Measurements from ENCODE around the gene RNU4-1.
"Not testable (repeated sequence)": the region's sequence is repeated elsewhere in the genome, so short reads cannot be mapped to it uniquely, and the experiment has no call there.

GRCh38 chr12:120336392-120336791, 43.4 kb upstream of the RNU4-1 start:
- TF ChIP-seq, protein P1, sequence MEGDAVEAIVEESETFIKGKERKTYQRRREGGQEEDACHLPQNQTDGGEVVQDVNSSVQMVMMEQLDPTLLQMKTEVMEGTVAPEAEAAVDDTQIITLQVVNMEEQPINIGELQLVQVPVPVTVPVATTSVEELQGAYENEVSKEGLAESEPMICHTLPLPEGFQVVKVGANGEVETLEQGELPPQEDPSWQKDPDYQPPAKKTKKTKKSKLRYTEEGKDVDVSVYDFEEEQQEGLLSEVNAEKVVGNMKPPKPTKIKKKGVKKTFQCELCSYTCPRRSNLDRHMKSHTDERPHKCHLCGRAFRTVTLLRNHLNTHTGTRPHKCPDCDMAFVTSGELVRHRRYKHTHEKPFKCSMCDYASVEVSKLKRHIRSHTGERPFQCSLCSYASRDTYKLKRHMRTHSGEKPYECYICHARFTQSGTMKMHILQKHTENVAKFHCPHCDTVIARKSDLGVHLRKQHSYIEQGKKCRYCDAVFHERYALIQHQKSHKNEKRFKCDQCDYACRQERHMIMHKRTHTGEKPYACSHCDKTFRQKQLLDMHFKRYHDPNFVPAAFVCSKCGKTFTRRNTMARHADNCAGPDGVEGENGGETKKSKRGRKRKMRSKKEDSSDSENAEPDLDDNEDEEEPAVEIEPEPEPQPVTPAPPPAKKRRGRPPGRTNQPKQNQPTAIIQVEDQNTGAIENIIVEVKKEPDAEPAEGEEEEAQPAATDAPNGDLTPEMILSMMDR (IDR thresholded peaks at IDR 0.05) = not testable (repeated sequence)
- TF ChIP-seq EP300 (IDR thresholded peaks at IDR 0.05); POLR2A (IDR thresholded peaks at IDR 0.05; ENCODE audit: low read depth): not testable (repeated sequence)

Data from esophagus muscularis mucosa (tissue), 4 donors.